Right hindlimb (tissue), 1 donor: Measurements from ENCODE around the gene SUGCT.
A peak's percentile ranks its signal among the peaks of the same experiment; 100 is the strongest.

Source experiments
- DNase-seq: peaks from one replicate; pipeline ENCODE4 v3.0.0-alpha.2; 2018

The SUGCT gene

DNA sequence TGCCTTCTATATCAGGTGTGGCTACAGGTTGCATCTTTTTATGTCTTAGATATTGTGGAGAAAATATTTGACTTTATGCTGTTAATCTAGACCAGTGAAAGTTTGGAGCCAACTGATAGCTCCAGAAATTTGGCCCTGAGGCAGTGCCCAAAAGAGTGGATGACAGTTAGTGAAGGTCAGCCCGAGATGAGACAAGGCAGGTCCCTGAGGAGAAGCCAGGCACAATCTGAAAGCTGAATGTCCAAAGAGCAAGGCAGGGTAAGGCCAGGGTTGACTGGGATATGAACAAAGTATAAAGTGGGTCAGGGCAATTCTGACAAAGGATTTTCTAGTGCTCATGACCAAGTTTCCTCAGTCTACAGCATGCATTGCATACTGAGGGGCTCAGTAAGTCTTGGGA lies 661.9 kb downstream of the SUGCT start:
- no peak for DNase-seq

DNA sequence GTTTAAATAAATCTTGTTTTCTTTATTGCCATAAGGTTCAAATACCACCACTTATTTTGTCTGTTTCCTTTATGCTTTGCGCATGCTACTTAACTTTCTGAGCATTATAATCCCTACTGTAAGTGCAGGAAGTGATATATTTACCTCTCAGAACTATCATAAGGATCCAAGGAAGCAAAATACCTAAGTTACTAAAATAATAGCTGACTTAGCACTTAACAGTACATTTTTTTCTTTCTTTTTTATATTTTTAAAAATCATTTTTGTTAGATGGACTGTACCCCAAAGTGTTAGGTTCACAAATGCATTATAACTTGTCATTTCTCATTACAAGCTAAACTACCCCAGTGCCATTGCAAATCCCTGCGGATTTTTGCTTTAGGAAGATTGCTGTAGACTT lies 663.8 kb downstream of the SUGCT start:
- DNase-seq = no peak

DNA sequence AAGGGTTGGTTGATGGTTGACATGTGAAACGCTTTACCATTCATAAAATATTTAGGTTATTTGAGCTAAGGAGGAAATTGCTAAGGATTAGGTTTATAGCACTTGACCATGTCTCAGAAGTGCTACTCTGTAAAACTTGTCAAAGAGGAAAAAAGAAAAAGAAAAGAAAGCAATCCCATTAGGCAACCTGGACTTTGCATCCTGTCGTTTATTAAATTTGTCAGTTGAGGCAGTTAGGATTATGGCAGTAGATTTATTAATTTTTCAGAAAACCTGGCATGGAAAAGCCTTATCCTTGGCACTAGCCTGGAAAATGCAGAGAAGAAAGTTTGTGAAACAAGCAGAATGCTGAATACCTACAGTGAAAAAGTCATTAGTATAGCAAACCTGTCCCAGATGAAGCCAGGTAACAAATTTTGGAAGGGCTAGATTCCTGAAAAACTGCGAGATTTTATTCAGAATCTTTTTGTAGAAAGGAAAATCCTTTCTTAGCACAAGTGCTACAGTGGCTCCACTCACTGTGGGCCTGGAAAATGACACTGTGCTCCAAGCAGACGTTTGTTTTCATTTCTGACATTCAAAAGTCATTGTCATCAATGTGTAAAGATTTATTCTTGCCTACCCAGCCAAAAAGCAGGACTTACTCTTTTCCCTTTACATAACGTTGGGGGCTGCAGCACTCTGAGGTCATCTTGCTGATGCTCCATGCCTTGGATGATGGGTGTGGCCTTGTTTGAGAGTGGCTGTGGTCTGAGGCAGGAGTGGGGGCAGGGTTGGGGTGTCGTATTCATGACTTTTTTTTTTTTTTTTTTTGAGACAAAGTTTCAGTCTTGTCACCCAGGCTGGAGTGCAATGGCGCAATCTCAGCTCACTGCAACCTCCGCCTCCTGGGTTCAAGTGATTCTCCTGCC lies 664.9 kb downstream of the SUGCT start:
- DNase-seq = no peak

DNA sequence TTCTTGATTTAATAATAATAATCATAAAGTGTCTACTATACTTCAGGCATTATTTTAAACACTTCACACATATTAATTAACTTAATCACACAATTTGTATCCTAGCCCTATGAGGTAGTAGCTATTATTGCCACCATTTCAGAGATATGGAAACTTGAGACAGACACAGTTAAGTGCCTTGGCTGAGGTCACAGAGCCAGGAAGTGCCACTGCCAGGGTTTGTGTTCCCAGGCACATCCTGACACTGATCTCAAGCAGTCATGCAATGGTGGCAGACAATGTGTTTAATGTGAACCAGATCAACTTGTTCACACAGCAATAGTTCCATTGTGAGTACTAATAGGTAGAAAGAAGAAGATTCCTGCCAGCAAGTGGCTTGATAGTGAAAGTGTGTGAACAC lies 666.0 kb downstream of the SUGCT start:
- no peak for DNase-seq

DNA sequence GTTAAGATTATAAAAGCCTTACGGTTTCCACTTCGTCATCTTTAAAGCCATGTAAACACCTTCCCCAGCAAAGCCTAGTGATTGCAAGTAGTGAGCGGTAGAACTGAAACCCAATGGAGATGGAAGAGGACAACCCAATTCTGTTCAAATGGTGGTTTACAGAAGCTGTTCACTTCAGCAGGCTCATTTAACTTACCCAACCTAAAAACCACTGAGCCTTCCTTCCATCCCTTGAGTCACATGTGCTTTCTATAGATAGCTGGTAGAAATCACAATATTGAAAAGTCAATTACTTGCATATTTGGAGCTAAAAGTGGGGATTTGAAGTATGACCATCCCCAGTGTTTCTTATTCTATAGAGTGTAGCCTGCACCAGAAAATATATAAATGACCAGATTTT lies 667.7 kb downstream of the SUGCT start:
- no peak for DNase-seq

DNA sequence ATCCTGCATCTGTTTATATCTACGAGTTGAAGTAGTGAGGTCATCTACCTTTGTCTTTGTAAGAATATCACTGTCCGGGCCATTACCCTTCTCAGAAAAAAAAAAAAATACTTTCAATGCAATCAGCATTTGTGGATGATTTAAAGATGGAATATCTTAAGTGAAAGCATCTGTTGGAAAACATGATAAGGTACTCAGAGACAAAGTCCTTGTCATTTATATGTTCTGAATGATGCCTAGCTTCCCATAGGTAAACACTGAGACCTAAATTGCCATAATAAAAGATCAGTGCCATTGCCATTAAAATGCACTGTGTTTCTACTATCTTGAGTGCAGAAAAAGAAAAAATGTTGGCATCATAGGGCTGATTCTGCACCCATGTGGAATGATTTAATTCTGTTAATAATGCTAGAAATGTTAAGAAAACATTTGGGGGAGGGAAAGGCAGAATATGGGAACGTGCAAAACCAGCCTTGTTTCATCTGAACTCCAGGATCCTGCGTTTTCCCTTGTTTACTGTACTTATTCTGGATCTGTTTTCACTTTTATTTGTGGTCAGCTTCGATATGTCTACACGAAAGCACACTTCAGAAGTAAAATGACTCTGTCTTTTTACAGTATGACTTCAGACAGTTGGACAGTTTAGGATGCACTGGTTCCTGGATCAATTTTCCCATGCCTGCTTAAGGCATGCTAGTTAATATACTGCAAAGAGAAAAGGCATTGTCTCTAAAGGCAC lies 669.8 kb downstream of the SUGCT start:
- DNase-seq = no peak

DNA sequence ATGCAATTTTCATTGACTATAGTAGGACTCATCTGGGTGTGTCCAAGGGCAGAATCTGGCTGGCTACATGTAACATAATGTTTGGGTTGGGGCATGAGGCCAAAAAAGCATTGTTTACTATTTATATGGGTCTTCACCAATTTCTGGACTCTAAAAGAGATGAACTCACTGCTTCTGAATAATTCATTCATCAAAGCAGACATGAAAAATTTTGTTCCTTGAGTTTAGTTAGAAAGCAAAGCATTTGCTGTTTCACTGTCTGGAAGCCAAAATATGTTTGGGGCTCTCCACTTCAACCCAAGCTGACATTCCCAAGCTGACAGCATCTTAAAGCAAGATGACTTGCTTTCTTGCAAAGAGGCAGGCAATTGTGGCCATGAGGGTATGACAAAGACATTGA lies 670.6 kb downstream of the SUGCT start:
- DNase-seq = no peak

DNA sequence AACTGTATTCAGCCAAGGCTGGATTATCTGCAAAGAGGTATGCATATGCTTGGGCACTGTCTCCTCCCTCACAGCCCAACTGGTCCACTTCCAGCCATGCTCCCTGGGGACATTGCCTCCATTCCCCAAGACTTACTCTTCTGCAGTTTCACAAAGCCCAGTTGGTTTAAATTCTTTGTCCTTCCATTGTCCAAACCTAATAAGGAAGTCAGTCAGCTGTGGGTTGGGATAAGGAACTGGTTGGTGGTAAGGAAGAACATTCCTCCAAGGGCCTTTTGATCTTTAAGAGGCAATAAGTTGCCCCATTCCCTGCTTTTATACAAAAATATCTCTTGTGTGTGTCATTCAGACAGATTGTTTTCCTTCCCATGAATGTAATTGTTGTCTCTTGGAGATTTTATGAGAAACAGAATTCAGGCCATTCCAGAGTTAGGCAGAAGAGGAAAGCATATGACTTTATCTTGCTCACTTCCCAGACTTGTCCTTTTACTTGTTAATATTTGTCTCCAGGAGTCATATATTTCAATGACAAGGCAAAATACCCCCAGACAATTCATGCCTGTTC lies 673.7 kb downstream of the SUGCT start:
- DNase-seq = no peak

DNA sequence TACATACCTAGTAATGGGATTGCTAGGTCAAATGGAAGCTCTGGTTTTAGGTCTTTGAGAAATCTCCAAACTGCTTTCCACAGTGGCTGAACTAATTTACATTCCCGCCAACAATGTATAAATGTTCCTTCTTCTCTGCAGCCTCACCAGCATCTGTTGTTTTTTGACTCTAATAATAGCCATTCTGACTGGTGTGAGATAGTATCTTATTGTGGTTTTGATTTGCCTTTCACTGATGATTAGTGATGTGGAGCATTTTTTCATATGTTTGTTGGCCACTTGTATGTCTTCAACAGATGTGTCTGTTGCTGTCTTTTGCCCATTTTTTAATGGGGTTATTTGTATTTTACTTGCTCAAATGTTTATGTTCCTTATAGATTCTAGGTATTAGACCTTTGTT lies 675.5 kb downstream of the SUGCT start:
- no peak for DNase-seq

DNA sequence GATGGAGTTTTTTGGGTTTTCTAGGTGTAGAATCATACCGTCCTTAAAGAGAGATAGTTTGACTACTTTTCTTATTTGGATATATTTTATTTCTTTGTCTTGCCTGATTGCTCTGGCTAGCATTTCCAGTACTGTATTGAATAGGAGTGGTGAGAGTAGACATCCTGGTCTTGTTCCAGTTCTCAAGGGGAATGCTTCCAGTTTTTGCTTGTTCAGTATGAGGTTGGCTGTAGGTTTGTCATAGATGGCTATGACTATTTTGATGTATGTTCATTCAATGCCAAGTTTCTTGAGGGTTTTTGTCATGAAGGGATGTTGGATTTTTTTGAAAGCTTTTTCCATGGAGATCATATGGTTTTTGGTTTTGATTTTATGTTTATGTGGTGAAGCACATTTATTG lies 676.9 kb downstream of the SUGCT start:
- DNase-seq = no peak

DNA sequence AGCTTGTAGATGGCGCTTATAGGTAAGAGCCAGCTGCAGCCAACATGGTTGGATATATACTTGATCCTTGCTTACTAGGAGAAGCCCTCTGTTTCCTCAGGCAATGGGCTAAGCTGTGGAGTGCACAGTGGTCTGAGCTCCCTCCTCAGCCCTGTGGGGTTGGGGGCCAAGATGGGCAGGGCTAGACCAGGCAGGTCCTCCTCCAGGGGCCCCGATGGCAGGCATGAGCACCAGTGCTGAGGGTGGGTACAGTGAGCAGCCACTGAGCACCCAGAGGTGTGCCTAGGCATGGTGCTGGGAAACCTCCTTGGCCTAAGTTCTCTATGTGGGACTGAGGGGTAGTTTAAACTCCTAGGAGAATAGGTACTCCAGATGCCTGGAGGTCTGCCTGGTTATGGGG lies 680.2 kb downstream of the SUGCT start:
- DNase-seq = no peak

DNA sequence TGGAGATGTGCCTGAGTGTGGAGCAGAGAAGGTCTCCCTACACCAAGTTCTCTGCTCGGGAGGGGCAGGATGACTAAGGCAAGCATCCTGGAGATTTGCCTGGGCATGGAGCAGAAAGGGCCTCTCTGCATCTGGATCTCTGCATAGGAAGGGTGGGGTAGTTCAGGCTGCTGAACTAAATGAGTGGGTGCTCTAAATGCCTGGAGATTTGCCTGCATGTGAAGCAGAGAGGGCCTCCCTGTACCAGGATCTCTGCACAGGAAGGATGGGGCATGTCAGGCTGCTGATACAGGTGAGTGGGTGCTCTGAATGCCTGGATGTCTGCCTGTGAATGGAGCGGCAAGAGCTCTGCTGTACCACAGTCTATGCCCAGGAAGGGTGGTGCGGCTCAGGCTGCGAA lies 680.7 kb downstream of the SUGCT start:
- no peak for DNase-seq

DNA sequence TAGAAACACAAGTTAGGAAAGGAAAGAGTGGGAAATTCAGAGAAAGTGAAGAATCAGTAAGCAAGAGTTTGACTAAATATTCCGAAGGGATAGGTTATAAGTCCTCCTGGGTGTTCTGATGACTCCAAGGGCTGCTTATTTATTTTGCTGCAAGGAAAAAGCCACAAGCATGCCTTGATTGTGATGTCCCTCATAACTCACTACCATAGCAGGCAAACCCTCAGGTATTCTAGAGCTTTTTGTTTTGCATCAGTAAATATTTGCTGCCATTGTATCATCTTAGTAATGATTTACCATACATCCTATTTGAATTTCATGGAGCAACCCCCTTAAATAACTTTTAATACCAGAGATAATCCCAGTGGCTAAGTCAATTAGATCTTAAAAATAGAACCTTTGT lies 688.1 kb downstream of the SUGCT start:
- no peak for DNase-seq

DNA sequence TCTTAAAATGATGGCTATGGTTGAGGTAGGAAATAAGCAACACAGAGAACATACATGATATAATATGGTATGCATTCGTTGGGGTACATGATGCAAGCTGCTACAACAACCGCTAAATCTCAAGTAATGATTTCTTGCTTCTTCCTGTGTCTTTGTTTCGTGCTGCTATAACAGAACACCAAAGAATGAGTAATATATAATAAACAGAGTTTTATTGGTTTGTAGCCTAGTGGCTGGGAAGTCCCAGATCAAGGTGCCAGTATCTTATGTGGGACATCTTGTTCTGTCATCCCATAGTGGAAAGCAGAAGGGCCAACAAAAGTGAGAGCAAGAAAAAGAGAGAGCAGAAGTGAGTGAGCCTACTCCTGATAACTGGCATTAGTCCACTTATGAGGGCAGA lies 689.7 kb downstream of the SUGCT start:
- no peak for DNase-seq

DNA sequence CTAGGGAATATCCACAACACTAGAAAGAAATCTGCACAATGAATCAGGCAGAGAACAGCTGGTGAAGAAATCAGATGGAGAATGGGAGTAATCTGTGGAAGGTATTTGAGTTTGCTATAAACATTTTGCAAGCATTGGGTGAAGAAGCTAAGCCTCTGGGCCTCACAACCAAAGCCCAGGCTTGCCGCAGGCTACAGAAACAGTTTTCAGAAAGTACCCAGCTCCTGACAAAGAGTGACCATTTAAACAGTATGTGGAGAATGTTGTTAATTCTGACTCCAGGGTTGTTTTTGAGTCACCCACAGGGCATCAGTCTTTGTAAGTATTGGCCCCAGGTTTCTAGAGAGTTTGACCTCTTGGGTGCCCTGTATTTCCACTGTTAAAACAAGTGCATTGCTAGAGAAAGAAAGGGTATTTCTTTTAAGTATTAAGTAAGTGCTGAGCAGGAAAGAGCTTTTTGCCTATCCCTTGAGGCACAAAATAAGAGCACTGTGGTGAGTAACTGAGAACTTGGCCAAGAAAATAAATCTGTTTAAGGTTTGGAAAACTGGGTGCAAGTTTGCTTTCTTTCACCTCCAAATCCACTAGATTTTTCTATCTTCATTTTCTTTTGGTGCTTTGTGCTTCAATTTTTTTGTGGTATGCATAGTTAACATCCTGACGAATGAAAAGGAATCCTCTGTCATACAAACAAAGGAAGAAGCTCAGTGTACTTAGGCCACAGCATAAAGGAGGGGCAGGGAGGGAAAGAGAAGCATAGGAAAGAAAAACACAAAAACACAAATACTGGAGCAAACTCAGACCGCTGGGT lies 691.8 kb downstream of the SUGCT start:
- DNase-seq = peak; percentile 40

DNA sequence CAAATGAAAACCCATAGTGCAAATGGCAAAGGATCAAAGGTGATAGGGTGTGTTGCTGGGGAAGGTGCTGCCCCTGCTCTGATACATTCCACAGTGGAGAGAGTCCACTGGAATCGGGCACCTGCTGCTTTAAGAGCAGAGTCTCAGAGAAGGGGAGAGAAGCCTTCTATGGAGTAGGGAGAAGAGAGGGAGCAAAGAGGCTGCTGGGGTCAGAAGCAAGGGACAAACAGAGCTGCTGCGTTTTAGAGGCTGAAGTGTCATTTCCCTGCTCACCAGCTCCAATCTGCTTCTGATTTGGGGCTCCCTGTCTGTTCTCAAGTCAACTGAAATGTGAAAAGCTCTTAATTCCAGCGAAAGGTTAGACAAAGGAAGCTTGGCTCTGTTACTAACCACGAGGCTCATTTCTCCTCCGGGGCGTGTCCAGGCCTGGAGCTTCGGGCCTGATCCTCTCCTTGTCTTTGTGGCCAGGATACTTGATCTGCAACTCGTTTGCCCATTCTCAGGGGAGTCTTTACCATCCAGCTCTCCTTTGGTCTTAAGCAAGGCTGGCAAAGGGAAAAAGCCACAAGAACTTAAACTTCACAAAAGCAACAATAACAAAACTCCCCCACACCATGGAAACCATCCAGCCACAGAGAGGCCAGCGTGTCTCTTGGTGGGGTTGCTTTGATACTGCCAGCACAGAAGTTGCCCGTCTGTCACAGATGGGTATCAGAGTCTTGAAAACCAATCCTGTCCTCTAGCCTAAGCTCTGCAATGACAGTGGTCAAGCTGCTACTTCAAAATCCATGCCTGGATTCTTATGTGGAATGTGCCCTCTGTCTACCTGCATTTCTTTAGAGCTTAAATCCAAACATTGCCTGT lies 692.6 kb downstream of the SUGCT start:
- DNase-seq = peak; percentile 51

DNA sequence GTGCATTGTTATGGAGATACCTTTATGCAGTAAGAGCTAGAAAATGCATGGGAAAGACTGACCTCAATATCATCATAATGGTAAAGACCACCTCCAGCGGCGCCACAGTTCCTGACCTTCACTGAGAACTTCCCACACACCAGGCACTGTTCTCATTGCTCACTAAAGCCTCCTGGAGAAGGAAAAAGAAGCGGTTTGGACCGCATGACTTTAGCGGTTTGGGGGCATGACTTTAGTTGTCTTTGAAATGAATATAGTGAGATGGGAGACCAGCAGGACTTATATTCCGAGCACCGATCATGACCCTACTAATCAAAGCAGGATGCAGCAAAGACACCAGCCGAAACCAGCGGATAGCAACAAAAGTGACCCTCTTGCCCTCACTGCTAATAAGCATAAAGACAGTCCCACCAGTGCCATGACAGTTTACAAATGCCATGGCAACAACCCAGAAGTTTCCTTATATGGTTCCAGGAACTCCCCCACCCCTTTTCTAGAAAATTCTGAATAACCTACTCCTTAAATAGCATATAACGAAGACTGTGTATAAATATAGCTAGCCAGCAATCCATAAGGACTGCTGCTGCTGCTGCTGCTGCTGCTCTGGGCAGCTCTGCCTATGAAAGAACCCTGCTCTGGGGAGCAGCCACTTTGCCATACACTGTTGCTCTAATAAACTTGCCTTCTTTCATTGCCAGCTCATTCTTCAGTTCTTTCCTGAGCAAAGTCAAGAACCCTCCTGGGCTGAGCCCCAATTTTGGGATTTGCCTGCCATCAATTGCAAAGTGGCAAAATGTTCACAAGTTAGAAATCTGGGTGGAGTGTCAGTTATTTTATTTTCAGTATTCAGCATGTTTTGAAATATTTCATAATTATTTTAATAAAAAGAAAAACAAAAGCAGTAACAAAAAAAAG lies 694.1 kb downstream of the SUGCT start:
- DNase-seq = no peak

DNA sequence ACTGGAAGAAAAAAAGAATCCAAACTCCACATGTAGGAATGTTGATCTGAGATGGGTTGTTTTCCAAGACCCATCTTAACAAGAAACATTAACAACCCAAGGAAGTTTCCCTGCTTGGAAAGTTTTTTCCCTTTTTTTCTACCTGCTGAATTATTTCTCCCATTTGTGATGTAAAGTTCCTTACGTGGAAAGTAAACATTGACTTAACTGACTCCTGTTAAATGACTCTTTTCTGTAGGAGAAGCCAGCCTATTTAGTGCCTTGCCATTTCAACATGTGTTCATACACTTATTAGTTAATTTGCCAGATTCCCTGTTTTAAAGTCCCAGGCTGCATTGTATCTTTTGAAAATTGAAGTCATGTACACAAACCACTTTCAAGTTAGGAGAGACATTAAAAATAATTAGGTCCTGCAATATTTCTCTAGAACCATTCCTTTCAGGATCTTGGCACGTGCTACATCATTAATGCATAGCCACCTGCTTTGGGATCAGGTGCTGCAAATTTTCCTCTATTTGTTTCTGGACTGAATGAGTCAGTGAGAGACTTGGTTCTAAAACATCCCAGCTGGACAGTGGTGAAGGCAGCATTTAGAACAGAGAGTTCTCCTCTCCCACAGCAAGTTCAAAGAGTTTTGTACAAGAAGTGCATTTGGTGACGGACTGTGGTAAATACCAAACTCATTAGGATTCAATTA lies 698.5 kb downstream of the SUGCT start:
- no peak for DNase-seq

DNA sequence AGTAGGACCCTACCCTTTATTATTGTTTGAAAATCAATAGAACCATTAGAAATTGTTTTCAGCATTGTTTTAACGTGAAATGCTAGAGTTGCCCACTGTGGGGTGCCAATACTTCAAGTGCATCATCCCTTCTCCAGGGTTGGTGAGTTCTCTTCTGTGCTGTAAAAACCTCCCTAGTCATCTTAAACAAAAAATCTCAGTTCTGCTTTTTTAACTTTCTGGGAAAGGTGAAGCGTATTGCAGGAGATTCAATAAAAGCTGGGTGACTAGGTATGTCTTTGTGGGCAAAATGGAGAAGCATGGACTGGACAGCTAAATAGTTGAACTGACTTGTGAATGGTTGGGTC lies 699.1 kb downstream of the SUGCT start:
- no peak for DNase-seq

DNA sequence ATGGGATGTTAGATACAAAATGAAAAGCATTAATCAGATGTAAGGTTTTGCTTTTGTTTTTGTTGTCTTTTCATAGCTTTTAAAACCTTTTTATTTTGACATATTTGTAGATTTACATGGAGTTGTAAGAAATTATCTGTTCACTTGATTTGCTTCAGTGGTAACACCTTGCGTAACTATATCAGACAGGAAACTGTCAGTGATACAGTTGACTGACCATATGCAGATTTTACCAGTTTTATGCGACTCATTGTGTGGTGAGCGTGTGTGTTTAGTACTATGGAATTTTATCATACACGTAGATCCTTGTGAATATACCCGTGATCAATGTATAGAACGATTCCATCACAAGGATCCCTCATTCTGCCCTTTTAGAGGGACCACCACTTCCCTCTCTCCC lies 701.4 kb downstream of the SUGCT start:
- DNase-seq = no peak

DNA sequence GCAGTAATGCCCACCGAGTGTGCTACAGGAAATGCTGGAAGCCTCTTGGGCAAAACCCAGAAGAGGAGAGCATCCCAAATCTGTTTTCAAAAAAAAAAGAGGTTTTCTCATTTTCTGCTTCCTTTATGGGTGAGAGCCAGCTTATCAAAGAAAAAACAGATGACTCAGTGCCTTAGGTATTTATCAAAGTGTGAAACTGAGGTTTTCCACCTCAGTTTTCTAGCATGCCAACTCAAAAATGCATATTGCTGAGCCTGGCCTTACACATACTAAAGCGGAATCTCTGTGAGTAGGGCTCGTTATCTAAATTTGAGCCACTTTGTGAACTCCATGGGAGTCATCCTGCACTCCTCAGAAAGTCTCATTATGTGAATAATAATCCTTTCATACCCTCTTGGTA lies 705.1 kb downstream of the SUGCT start:
- DNase-seq = no peak
